Duodenal mucosa (tissue), 2 donors: ENCODE data around the gene C14orf180.

Experiments
- H3K27ac ChIP-seq: one replicate; pipeline ENCODE4 v1.7.0; 2013; ENCODE audit warnings: low read depth, low read length
- H3K27me3 ChIP-seq, 2 donors: one replicate each; pipeline ENCODE4 v1.7.0; 2013; ENCODE audit warnings: low read length in 2 of 2, control low read depth in 1 of 2; ENCODE audit not compliant: insufficient read depth in 2 of 2, control insufficient read depth in 1 of 2
- H3K36me3 ChIP-seq, 2 donors: one replicate each; pipeline ENCODE4 v1.7.0; 2013; ENCODE audit warnings: low read length in 2 of 2, control low read depth in 1 of 2; ENCODE audit not compliant: insufficient read depth in 2 of 2, control insufficient read depth in 1 of 2
- H3K4me1 ChIP-seq, 2 donors: one replicate each; pipeline ENCODE4 v1.7.0; 2013; ENCODE audit warnings: low read length in 2 of 2, control low read depth in 1 of 2; ENCODE audit not compliant: insufficient read depth in 2 of 2, control insufficient read depth in 1 of 2
- H3K4me3 ChIP-seq, 2 donors: one replicate each; pipeline ENCODE4 v1.7.0; 2013; ENCODE audit warnings: low read length in 2 of 2, low read depth in 1 of 2
- H3K9ac ChIP-seq, 2 donors: one replicate each; pipeline ENCODE4 v1.7.0; 2013; ENCODE audit warnings: low read length in 2 of 2, low read depth in 1 of 2
- H3K9me3 ChIP-seq, 2 donors: one replicate each; pipeline ENCODE4 v1.7.0; 2013; ENCODE audit warnings: low read length in 2 of 2, control low read depth in 1 of 2; ENCODE audit not compliant: control insufficient read depth in 1 of 2

Gene C14orf180

DNA sequence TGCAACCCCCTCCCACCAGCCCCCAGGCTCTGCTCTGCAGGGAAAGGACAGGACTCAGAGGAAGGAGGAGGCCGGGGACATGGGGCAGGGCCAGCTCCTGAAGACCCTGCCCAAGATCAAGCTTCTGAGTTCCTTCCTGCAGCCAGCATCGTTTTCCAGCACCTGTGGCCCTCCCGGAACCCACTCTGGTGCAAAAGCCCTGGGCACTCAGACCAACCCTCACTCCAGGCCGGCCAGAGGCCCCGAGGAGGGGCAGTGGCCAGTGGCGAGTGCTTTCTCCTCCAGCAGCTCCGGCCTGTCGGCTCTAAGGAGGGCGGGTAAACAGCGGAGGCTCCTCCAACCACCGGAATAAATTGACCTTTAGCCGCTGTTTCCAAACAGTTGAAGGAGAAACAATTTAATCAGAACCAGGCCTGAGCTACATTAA is 14.2 kb downstream of the C14orf180 start:
- Histone ChIP-seq H3K36me3 (no peaks in the 10 kb centered on the region), H3K9ac (no peak overlapping the region), H3K27me3 (no peaks in the 10 kb centered on the region), H3K4me3 (no peak overlapping the region), H3K27ac (no peak overlapping the region), H3K4me1 (no peaks in the 10 kb centered on the region), H3K9me3 (no peaks in the 10 kb centered on the region)

DNA sequence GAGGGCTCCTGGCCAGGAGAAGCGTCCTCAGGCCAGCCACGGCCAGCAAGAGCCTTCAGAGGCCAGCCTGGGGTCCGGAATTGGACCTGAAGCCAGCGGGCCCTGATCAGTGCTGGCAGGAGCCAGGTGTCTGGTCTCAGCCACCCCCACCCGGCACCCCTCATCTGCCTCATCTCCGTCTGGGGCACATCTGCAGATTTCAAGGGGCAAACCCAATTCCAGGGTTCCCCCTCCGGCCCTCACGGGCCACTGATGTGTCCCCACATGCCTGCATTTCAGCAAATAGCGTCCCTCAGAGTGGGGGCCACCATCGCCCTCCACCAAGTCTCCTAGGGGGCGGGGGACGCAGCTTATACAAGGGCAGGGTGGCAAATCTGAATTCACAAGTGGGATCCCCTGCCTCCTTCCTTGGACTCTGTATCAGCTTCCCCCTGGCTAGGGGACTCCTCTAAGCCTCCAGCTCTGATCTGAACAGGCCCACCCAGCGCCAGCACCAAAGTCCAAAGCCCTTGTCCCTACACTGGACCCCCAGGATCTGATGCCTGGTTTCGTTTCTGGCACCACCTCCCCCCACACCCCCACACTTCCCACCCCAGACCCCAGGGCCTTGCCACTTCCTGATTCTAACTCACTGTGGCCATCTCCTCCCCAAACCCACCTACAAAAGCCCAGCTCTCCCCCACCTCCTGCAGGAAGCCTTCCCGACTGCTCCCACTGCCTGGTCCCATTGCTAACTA is 14.9 kb downstream of the C14orf180 start:
- Histone ChIP-seq H3K4me3 (no peak overlapping the region), H3K4me1 (no peaks in the 10 kb centered on the region), H3K27me3 (no peaks in the 10 kb centered on the region), H3K36me3 (no peaks in the 10 kb centered on the region), H3K27ac (no peak overlapping the region), H3K9me3 (no peaks in the 10 kb centered on the region), H3K9ac (no peak overlapping the region)

DNA sequence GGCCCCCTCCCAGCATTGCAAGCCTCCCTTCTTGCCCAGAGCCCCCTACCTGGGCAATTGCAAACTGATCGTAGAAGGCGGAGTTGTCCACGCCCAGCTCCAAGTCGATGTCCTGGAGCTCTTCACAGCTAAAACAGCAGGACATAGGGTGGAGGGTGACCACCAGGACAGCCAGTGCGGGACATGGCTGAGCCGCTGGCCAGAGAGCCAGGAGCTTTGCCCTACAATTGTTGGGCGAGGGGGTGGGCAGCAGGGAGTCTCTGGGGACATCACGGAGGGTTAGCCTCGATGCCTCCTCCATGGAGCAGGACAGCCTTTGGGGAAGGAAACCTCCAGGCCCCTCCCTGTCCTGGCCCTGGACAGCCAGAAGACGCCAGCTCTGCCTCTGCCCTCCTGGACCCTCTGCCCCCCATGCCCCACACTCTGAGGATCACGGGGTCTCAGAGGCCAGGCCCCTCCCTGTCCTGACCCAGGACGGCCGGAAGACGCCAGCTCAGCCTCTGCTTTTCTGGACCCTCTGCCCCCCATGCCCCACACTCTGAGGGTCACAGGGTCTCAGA is 15.6 kb downstream of the C14orf180 start:
- Histone ChIP-seq H3K27me3 (no peaks in the 10 kb centered on the region), H3K36me3 (no peaks in the 10 kb centered on the region), H3K9me3 (no peaks in the 10 kb centered on the region), H3K27ac (no peak overlapping the region), H3K4me3 (no peak overlapping the region), H3K9ac (no peak overlapping the region), H3K4me1 (no peaks in the 10 kb centered on the region)

DNA sequence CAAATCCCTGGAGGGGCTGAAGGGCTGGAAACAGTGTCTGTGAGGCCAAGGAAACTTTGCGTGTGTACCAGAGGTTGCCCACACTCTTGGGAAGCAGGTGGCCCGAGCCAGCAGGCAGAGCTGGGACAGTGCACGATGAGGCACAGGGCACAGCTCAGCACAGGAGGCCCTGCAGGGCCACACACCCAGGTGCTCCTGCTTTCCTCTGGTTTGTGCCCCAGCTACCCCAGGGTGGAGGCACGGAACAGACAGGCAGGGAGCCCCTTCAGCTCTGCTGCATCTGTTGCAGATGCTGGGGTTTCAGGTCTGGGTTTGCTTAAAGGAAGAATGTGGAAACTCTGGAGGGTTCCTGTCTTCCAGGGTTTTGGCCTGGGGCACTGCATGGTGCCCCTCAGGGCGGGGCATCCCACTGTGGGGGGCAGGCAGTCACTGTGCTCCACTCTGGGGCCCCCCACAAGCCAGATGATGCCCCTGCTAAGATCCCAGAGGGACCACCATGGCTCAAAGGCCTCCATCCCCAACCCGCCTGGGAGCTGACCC is 16.4 kb downstream of the C14orf180 start:
- Histone ChIP-seq H3K4me1 (no peaks in the 10 kb centered on the region), H3K36me3 (no peaks in the 10 kb centered on the region), H3K27ac (no peak overlapping the region), H3K4me3 (no peak overlapping the region), H3K9ac (no peak overlapping the region), H3K9me3 (no peaks in the 10 kb centered on the region), H3K27me3 (peaks cover 0 to 5% of the 10 kb centered on the region in 2 donors)

DNA sequence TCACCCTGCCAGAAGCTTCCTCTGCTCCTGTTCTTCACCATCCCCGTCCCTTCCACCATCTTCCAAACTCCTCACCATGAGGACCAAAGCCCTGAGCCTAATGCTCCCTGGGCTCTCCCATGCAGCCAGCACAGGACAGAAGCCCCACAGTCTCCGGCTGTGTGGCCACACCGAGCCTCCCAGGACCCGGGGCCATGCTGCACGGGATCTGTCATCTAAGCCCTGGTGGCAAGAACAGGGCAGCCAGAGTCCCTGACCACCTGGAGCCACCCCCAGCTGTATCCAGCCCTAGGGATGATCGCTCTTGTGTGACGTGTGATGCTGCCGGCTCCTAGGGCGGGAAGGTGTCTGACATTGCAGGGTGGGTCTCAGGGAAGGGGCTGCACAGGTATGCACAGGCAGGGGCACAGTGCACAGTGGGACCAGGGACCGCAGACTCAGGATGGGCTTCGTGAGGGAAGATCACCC is 16.9 kb downstream of the C14orf180 start:
- Histone ChIP-seq H3K4me3 (no peak overlapping the region), H3K9ac (no peak overlapping the region), H3K36me3 (no peaks in the 10 kb centered on the region), H3K27me3 (peaks cover 0 to 10% of the 10 kb centered on the region in 2 donors), H3K27ac (no peak overlapping the region), H3K4me1 (no peaks in the 10 kb centered on the region), H3K9me3 (no peaks in the 10 kb centered on the region)

DNA sequence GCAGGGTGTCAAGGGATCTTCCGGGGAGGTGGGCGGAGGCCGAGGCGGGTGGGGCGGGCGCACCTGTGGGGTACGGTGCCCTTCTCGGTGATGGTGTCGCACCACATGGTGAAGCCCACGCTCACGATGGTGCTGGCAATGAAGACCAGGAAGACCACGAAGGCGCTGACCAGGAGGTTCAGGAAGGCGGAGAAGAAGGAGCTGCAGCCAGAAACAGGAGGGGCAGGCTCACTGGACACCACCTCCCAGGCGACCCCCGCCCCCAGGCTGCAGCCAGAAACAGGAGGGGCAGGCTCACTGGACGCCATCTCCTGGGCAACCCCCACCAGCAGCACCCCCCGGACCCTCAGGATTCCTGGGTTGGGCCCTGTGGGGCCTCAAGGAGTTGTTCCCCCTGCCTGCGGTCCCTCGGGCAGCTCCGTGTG is 17.4 kb downstream of the C14orf180 start:
- H3K9ac ChIP-seq, result no peak overlapping the region
- no peaks in the 10 kb centered on the region for H3K36me3 ChIP-seq
- peaks cover 0 to 10% of the 10 kb centered on the region in 2 donors for H3K27me3 ChIP-seq
- no peaks in the 10 kb centered on the region for H3K9me3 ChIP-seq
- no peak overlapping the region for H3K27ac ChIP-seq
- H3K4me3 ChIP-seq, result no peak overlapping the region
- H3K4me1 ChIP-seq, result no peaks in the 10 kb centered on the region

DNA sequence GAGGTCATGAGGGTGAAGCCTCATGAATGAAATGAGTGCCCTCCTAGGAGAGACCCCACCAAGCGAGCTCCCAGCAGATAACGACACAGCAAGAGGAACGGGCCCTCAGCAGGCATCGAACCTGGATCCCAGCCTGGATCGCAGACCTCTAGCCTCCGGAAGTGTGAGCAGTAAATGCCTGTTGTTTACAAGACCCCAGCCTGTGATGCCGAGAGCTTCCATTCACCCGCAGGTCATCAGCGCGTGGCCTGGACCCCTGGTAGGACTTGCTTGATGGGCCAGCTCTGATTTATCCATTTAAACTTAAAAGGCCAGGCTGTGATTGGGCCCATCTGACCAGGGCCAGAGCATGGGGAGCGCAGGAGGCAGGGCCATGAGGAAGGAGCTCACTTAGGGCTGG is 18.0 kb downstream of the C14orf180 start:
- no peak overlapping the region for H3K4me3 ChIP-seq
- H3K36me3 ChIP-seq, result no peaks in the 10 kb centered on the region
- H3K4me1 ChIP-seq, result no peaks in the 10 kb centered on the region
- H3K9me3 ChIP-seq, result no peaks in the 10 kb centered on the region
- no peak overlapping the region for H3K27ac ChIP-seq
- no peak overlapping the region for H3K9ac ChIP-seq
- peaks cover 0 to 13% of the 10 kb centered on the region in 2 donors for H3K27me3 ChIP-seq

DNA sequence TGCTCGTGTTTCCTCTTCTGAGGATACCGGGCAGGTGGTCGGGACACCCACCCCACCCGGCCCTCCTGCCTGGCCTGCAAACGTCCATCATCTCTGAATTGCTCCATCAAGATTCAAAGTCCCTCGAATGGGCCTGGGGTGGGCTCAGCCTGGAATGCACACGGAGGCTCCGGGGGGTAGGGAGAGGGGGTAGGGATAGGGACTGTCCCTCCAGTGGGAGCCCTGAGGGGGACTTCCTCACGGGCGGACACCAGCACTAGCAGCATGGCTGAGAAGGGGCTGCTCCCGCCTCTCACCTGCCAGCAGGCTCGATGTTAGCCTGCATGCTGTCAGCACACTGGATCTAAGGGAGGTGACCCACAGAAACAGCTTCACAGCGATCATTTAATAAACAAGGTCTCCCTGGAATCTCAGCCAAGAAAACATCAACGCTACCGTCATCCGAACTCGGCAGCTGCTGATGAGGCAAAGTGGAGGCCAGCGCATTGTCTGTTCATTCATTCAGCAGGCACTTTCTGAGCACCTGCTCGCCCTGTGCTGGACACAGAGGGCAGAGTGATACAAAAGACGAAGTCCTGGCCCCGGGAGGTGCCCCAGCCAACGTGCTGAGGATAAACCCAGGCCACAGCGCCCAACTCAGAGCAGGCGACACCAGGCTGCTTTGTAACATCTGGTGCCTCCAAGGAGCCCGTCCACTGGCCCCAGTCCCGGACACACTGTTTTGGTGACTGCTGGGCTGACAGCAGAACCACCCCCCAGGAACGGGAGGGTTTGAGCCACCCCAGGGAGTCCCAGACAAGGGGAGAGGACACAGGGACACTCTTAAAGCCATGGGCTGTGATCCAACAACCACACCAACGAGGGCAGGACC is 18.7 kb downstream of the C14orf180 start:
- Histone ChIP-seq H3K9me3 (no peaks in the 10 kb centered on the region), H3K4me3 (no peak overlapping the region), H3K27me3 (peaks cover 0 to 13% of the 10 kb centered on the region in 2 donors), H3K36me3 (no peaks in the 10 kb centered on the region), H3K4me1 (no peaks in the 10 kb centered on the region), H3K9ac (no peak overlapping the region), H3K27ac (no peak overlapping the region)

DNA sequence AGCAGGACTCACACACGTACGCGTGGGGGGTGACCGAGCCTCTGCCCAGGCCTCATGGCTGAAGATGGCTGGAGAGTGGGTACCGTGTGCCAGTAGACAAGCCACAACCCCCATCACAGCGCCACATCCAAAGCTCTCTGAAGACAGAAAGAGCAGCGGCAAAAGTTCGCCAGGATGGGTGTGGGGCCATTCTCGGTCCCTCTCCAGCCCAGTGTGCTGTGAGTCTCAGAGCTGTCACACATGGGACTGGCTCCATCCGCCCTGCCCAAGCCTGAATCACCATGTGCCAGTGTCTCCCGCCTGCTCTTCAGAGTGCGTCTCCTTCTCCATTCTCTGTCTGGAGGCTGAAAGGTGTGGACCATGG is 19.3 kb downstream of the C14orf180 start:
- H3K4me1 ChIP-seq, result no peaks in the 10 kb centered on the region
- H3K9ac ChIP-seq, result no peak overlapping the region
- H3K4me3 ChIP-seq, result no peak overlapping the region
- H3K27me3 ChIP-seq, result peaks cover 0 to 17% of the 10 kb centered on the region in 2 donors
- no peaks in the 10 kb centered on the region for H3K9me3 ChIP-seq
- H3K36me3 ChIP-seq, result no peaks in the 10 kb centered on the region
- H3K27ac ChIP-seq, result no peak overlapping the region

DNA sequence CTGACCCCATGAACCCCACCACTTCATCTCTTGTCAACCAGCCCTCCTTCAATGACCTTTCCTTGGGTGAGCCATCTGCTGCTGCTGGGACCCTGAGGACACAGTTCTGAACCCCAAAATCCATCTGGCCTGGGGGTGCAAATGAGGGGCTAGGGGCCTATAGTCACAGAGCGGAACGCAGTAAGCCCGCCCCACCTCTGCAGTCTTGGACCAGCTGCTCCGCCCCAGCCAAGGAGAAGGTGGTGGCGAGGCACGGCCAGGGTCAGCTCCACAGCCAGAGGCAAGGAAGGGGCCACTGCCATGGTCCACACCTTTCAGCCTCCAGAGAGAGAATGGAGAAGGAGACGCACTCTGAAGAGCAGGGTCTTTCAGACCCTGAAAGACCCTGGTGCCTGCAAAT is 19.9 kb downstream of the C14orf180 start:
- H3K27me3 ChIP-seq, result peaks cover 0 to 21% of the 10 kb centered on the region in 2 donors
- H3K9ac ChIP-seq, result no peak overlapping the region
- H3K36me3 ChIP-seq, result no peaks in the 10 kb centered on the region
- no peaks in the 10 kb centered on the region for H3K9me3 ChIP-seq
- H3K4me1 ChIP-seq, result no peaks in the 10 kb centered on the region
- H3K27ac ChIP-seq, result no peak overlapping the region
- no peak overlapping the region for H3K4me3 ChIP-seq
